Osteoblast (primary cell): ENCODE measurements around the gene CDK5R1. TPM values are rescaled to one million over a fixed set of nuclear protein-coding genes. Genes with fewer than 3 reads are reported as not detected.

Source experiments
- DNase-seq: peaks from one replicate; pipeline ENCODE4 v3.0.0; 2011; ENCODE audit warnings: low spot score, mixed read lengths; ENCODE audit not compliant: insufficient read length; ENCODE audit errors: missing footprints
- H2AFZ ChIP-seq: 2 replicates; pipeline ENCODE4 v1.6.0; 2011; ENCODE audit warnings: mild to moderate bottlenecking, low read length
- H3K27ac ChIP-seq: 2 replicates; pipeline ENCODE4 v1.5.1; 2011; ENCODE audit warnings: mild to moderate bottlenecking, low read depth, low read length, moderate library complexity
- H3K27me3 ChIP-seq: 2 replicates; pipeline ENCODE4 v1.6.0; 2012; ENCODE audit warnings: mild to moderate bottlenecking, control low read depth, inconsistent platforms, low read length, moderate library complexity; ENCODE audit not compliant: insufficient read depth
- H3K36me3 ChIP-seq: 2 replicates; pipeline ENCODE4 v1.5.1; 2011; ENCODE audit warnings: mild to moderate bottlenecking, low read length, control low read depth, moderate library complexity; ENCODE audit not compliant: insufficient read depth
- H3K4me1 ChIP-seq: 2 replicates; pipeline ENCODE4 v1.5.1; 2011; ENCODE audit warnings: mild to moderate bottlenecking, low read length, control low read depth, moderate library complexity; ENCODE audit not compliant: insufficient read depth
- H3K4me2 ChIP-seq: 2 replicates; pipeline ENCODE4 v1.6.0; 2011; ENCODE audit warnings: mild to moderate bottlenecking, low read length; ENCODE audit not compliant: insufficient read depth
- H3K4me3 ChIP-seq: fragments of 200-600 bp; sonication (generic); 3 replicates; pipeline ENCODE4 v1.5.1; 2012; ENCODE audit warnings: mild to moderate bottlenecking, low read length, inconsistent platforms; ENCODE audit not compliant: insufficient read depth
- H3K79me2 ChIP-seq: 2 replicates; pipeline ENCODE4 v1.6.0; 2012; ENCODE audit warnings: mild to moderate bottlenecking, low read length, control low read depth, inconsistent platforms; ENCODE audit not compliant: insufficient read depth
- H3K9me3 ChIP-seq: 2 replicates; pipeline ENCODE4 v1.5.1; 2011; ENCODE audit warnings: low read depth, low read length, control low read depth
- H4K20me1 ChIP-seq: 2 replicates; pipeline ENCODE4 v1.6.0; 2012; ENCODE audit warnings: mild to moderate bottlenecking, low read length, control low read depth; ENCODE audit not compliant: insufficient read depth
- CTCF ChIP-seq: IDR thresholded peaks from 2 replicates; pipeline ENCODE4 v1.5.1; 2011; ENCODE audit warnings: mild to moderate bottlenecking, low read depth, low read length, moderate library complexity; ENCODE audit errors: extremely low read depth
- total RNA-seq: library from RNA; depleted of rRNA; stranded (reverse); fragments of >200 nt; gene quantifications from 2 replicates; pipeline ENCODE4 v1.2.3, GENCODE V29; 2012

CDK5R1 gene
- total RNA-seq, 1 donor = 0.72 TPM

GRCh38 chr17:32516940-32517701, 30.3 kb downstream of the CDK5R1 start:
- DNase-seq = peak; percentile 76
- H4K20me1 ChIP-seq = no peaks in the 10 kb centered on the region
- peaks cover 8% of the 10 kb centered on the region for H3K4me1 ChIP-seq
- H3K36me3 ChIP-seq = no peaks in the 10 kb centered on the region
- H3K4me2 ChIP-seq = no peak overlapping the region
- no peak overlapping the region for H2AFZ ChIP-seq
- no peak overlapping the region for H3K4me3 ChIP-seq
- no peaks in the 10 kb centered on the region for H3K79me2 ChIP-seq
- H3K27me3 ChIP-seq = no peaks in the 10 kb centered on the region
- H3K9me3 ChIP-seq = no peaks in the 10 kb centered on the region
- H3K27ac ChIP-seq = no peak overlapping the region
- no peak for TF ChIP-seq CTCF

DNA sequence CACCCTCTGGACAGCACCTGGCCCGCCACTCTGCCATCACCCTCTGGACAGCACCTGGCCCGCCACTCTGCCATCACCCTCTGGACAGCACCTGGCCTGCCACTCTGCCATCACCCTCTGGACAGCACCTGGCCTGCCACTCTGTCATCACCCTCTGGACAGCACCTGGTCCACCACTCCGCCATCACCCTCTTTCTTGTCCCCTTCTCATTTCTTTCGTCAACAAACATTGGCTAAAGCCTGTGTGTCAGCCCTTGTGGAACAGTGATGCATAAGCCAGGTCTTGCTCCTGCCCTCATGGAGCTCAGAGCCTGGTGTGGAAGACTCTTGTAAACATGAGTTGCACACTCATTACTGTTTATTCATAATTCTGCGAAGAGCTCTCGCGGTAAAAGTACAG, 31.2 kb downstream of the CDK5R1 start:
- H3K27ac ChIP-seq = no peak overlapping the region
- no peak for TF ChIP-seq CTCF
- DNase-seq = no peak
- no peaks in the 10 kb centered on the region for H3K79me2 ChIP-seq
- H3K36me3 ChIP-seq = no peaks in the 10 kb centered on the region
- no peak overlapping the region for H3K4me2 ChIP-seq
- H3K4me1 ChIP-seq = peaks cover 8% of the 10 kb centered on the region
- H3K27me3 ChIP-seq = no peaks in the 10 kb centered on the region
- no peak overlapping the region for H2AFZ ChIP-seq
- H3K9me3 ChIP-seq = no peaks in the 10 kb centered on the region
- no peaks in the 10 kb centered on the region for H4K20me1 ChIP-seq
- H3K4me3 ChIP-seq = no peak overlapping the region

DNA sequence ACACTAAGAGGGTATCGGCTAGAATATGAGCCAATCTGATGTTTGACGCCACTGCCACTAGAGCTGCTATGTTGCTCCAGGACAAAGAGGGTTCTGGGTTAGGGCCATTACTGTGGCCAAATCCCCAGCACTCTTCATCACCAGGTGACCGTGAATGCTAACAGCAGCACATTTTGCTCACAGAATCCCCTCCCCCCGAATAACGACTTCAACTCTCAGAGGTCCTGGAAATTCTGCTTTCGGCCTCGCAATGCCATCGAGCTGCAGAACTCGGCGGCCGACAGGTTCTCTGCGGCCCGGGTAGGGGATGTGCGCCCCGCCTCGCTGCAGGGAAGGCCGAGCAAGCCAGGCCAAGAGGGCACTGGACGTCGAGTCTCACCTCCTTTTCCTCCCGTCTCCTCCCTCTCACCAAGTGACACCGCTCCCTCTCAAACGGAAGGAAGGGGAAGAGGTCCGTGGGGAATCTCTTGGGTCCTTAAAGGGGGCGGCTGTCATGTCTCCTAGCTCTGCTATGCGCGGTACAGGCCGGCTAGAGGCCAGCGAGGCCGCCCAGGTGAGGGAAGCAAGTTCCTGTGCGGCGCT, 31.9 kb downstream of the CDK5R1 start:
- no peak for DNase-seq
- H3K79me2 ChIP-seq = no peaks in the 10 kb centered on the region
- no peaks in the 10 kb centered on the region for H3K27me3 ChIP-seq
- peak overlapping the region; percentile 72 for H3K4me3 ChIP-seq
- H2AFZ ChIP-seq = no peak overlapping the region
- peak overlapping the region; percentile 87 for H3K4me2 ChIP-seq
- no peaks in the 10 kb centered on the region for H3K9me3 ChIP-seq
- no peaks in the 10 kb centered on the region for H3K36me3 ChIP-seq
- H4K20me1 ChIP-seq = no peaks in the 10 kb centered on the region
- peaks cover 8% of the 10 kb centered on the region for H3K4me1 ChIP-seq
- TF ChIP-seq CTCF = no peak
- H3K27ac ChIP-seq = no peak overlapping the region

DNA sequence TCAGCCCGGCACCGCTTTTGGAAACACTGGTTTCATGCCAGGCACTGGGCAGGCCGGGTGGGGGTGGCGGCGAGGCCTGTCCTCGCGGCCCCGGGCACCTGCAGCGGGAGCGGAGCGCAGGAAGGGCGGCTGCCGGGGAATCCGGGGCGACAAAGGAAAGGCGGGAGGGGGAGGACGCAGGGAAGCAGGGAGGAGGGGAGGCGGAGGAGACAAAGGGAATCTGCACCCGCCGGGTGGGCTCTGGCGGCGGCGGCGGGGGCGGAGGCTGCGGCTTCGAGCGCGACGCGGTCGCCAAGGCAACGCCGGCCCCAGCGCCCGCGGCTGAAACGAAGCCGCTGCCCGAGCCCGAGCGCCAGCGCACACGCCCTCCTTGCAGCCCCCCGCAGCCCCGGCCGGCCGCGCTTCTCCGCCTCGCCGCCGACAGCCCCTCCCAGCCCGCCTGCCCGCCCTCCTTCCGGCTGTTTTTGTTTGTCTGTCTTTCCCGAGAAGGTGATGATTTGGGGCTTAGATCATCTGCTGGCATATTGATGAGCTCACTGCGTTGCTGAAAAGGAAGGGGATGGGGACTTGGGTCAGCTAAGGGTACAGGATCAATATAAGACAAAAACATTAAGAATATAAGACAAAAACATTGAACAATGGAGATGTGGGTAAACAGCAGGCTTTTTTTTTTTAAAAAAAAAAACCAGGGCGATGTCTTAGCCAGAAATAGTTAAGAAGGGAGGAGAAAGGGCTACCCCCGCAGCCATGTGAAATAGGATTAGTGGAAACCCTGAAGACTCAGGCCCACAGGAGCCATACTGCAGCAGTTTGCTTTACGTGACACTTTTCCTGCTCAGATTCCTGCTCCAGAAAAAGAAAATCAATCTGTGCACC, 32.7 kb downstream of the CDK5R1 start:
- Histone ChIP-seq H4K20me1 (no peaks in the 10 kb centered on the region), H3K27ac (no peak overlapping the region), H3K4me1 (peaks cover 8% of the 10 kb centered on the region), H3K9me3 (no peaks in the 10 kb centered on the region), H3K4me3 (peak overlapping the region; percentile 72), H3K4me2 (peak overlapping the region; percentile 87), H2AFZ (peak overlapping the region; percentile 65), H3K36me3 (no peaks in the 10 kb centered on the region), H3K27me3 (no peaks in the 10 kb centered on the region), H3K79me2 (no peaks in the 10 kb centered on the region)
- DNase-seq = peak; percentile 86
- TF ChIP-seq CTCF = no peak
